GM12878 (cell line): Measurements from ENCODE around the gene SGF29.

ENCODE experiments used
- CEBPZ ChIP-seq: fragments of 150-350 bp; IDR thresholded peaks from 2 replicates; pipeline ENCODE4 v1.6.1; 2016; ENCODE audit warnings: low read depth, low read length
- CTCF ChIP-seq, 3 experiments: IDR thresholded peaks in 2 of 3; conservative IDR thresholded peaks in 1 of 3; 2 replicates each; pipeline ENCODE4 v1.5.1; 2011; ENCODE audit warnings: low read depth in 3 of 3, low read length in 3 of 3, mild to moderate bottlenecking in 3 of 3, control low read depth in 2 of 3, moderate library complexity in 2 of 3, inconsistent platforms in 1 of 3, mixed read lengths in 1 of 3; ENCODE audit not compliant: control insufficient read depth in 2 of 3, insufficient read depth in 1 of 3; ENCODE audit errors: extremely low read depth in 1 of 3
- EZH2 ChIP-seq: IDR thresholded peaks from 2 replicates; pipeline ENCODE4 v1.6.1; 2012; ENCODE audit warnings: low read depth, mild to moderate bottlenecking, control low read depth, inconsistent platforms, low read length, borderline replicate concordance; ENCODE audit not compliant: control insufficient read depth
- FOS ChIP-seq: IDR thresholded peaks from 3 replicates; pipeline ENCODE4 v1.6.1; 2011; ENCODE audit warnings: borderline replicate concordance; ENCODE audit not compliant: insufficient read length; ENCODE audit errors: extremely low read depth
- GABPA ChIP-seq: IDR thresholded peaks from 2 replicates; pipeline ENCODE4 v1.6.1; 2014; ENCODE audit warnings: antibody characterized with exemption, low read depth, mild to moderate bottlenecking, inconsistent platforms
- PML ChIP-seq: IDR thresholded peaks from 2 replicates; pipeline ENCODE4 v1.6.1; 2012; ENCODE audit warnings: low read length, inconsistent platforms
- POLR2A ChIP-seq: IDR thresholded peaks from 2 replicates; pipeline ENCODE4 v1.6.1; 2011; ENCODE audit warnings: low read depth, mild to moderate bottlenecking, low read length
- POLR2AphosphoS2 ChIP-seq: IDR thresholded peaks from 2 replicates; pipeline ENCODE4 v1.6.1; 2011; ENCODE audit warnings: low read depth, mild to moderate bottlenecking, low read length, improper control_type of control experiment, moderate library complexity
- POLR2AphosphoS5 ChIP-seq: IDR thresholded peaks from 2 replicates; pipeline ENCODE4 v1.6.1; 2011; ENCODE audit warnings: mild to moderate bottlenecking, low read length, inconsistent platforms
- TAF1 ChIP-seq: IDR thresholded peaks from 2 replicates; pipeline ENCODE4 v1.6.1; 2011; ENCODE audit warnings: mild to moderate bottlenecking, low read depth, low read length, borderline replicate concordance

DNA sequence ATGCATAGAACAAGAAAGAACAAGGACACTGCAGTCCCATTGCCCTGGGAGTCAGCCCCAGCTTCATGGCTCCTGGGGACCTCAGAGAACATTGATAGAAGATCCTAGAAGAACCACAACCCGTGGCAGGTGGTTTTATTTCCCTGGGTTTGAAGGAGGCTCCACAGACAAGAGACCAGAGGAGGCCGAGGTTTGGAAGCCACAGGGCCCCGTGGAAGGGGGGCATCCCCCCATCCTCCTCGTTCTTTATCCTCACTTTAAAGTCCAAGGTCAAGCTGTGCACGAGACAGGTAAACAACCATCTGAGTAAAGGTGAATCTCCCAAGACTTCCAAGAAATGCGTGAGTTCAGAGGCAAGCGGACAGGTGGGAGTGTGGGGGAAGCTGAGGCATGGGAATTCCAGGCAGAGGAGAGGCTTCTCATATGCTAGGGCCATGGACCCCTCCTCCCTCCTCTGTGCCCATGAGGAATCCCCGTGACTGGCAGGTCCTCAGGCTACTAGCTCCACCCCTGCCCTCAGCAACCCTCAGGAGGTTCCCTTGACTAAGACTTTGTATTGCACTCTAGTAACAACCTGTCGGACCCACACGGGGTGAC lies 57.0 kb downstream of the SGF29 start:
- TF ChIP-seq CTCF (IDR thresholded peaks at IDR 0.05 in 2 of 3, conservative IDR thresholded peaks at IDR 0.05 in 1 of 3; ENCODE audit: control insufficient read depth in 2 of 3, extremely low read depth in 1 of 3, insufficient read depth in 1 of 3, low read depth in 3 of 3, low read length in 3 of 3) (no peak), POLR2AphosphoS5 (no peak), POLR2A (no peak), FOS (no peak), PML (no peak), POLR2AphosphoS2 (no peak), GABPA (no peak), EZH2 (no peak), TAF1 (no peak), CEBPZ (no peak)
